Activated CD4-positive, CD25-positive, alpha-beta regulatory T cell treated with anti-CD3 and anti-CD28 coated beads, Interleukin-2, amount 50 U/mL, for 16 hours (primary cell): ENCODE results near the gene SLC5A3.

Experiments
- DNase-seq: peaks from one replicate; pipeline ENCODE4 v3.0.0-alpha.2; 2020; ENCODE audit warnings: low read depth, low spot score

The SLC5A3 gene

DNA sequence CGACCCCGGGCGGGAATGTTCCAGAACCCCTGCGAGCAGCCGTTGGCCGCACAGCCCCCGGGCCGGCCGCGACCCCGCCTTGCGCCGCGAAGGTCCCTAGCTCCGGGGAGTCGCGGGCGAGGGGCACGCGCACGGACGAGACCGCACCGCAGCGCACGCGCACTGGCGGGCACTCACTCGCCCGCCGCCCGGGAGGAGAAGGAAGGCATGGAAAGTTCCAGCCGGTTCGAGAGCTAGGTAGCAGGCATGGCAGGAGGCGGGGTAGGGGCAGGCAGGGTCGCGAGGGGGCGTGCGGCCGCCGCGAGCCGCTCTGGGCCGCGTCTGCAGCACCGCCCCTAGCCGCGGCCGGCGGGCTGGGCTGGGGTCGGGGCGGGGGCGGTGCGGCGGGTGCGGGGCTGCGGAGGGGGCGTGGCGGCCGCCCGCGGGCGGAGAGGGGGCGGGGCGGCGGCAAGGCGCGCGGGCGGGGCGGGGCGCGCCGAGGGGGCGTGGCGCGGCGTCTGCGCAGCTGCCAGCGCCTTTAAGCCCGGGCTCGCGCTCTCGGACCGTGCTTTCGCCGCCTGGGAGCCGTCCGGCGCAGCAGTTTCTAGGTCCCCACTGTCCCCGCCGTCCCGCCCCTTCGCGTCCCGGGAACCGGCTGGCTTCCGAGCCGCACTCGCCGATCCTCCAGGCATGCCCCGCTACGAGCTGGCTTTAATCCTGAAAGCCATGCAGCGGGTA, at the start of gene SLC5A3, which contains the start of gene MRPS6:
Gene SLC5A3 (plus strand): TSS at position 547 of the 717 bp plus-strand sequence. CDS start 21,621 bp downstream, outside the sequence.
Gene MRPS6 (plus strand): TSS at position 547 of the 717 bp plus-strand sequence. CDS start 123 bp downstream, at position 670.
- DNase-seq = peak; percentile 47

DNA sequence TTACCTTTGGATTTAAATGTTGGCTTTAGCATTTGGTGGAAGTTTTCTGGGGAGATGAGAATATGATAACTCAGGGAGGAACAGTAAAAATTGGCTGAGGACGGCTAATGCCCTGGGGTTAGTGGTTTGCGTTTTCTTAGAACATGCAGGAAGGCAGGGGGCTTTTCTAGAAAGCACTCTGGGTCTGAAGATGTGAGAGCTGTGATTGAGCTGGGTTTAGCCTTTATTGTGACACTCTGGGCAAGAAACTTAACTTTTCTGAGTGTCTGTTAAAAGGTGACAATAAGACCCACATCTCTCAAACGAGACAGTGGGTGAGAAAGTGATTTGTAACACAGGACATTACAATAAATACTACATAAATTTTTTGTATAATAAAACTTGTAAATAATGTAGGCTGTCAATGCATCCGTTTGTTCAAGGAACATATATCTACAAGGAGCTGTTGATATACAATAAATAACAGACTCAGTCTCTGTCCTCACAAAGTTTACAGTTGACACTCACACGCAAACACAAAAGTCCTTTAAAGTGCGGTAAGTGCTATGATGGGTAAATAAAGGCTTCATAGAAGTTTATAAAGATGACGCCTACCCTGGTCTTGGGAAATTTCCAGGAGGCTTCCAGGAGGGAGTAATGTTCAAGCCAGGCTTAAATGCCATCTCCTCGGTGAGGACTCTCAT, 49.5 kb upstream of the SLC5A3 start:
- no peak for DNase-seq

DNA sequence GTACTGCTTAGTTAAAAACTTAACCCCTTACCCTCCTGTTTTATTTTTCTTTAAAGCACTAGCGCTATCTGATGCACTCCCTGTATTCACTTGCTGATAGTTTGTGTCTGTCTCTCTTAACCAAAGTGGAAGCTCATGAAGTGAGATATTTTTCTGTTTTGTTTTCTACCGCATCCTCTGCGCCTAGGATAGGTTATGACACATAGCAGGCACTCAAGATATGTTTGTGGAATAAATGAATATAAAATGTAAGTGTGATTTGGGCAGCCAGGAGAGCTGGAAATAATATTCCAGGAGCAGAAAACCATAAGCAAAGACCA, 49.0 kb upstream of the SLC5A3 start:
- no peak for DNase-seq

DNA sequence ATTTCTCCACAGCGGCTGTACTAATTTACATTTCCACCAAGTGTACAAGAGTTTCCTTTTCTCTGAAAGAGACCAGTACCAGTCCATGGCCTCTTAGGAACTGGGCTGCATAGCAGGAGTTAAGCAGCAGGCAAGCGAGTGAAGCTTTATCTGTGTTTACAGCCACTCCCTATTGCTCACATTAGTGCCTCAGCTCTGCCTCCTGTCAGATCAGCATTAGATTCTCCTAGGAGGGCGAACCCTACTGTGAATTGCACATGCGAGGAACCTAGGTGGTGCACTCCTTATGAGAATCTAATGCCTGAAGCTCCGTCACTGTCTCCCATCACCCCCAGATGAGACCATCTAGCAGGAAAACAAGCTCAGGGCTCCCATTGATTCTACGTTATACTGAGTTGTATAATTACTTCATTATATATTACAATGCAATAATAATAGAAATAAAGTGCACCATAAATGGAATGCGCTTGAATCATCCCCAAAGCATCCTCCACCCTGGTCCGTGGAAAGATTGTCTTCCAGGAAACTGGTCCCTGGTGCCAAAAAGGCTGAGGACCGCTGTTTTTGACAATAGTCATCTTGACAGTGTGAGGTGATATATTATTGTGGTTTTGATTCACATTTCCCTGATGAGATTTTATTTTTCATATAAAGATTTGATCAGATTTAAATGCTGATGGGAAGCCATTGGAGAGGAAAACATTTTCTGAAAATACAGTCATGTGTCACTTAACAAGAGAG, 45.5 kb upstream of the SLC5A3 start:
- DNase-seq = no peak

DNA sequence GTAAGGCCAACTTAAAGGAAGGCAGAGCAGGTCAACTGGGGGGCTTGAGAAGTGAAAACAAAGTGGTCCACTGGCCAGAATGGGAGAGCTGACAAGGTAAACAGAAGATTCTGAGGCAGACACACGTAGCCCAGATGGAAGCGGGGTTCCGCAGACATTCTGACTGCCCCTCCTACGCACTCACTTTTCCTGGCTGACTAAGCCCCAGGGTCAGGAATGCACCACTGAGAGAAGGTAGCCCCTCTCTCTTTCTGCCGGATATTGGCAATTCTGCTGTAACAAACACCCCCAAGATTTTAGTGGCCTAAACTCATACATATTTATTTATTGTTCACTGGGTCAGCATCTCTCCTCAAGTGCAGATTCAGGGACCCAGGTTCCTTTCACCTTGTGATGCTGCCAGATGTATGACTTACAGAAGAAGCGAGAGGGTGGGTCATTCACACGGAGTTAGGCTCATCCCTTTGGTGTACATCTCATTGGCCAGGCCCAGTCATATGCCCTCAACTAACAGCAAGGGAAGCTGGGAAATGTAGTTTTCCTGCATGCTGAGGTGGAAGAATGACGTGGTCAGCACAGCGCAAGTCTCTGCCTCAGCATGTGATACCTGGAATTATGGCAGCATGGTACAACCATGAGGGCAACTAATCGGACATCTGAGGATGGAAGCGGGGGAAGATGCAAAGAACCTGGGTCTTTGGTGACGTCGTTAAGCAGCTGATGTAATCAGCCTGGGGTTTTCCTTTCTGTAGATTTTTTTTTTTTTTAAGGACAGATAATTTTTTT, 43.4 kb upstream of the SLC5A3 start:
- DNase-seq = peak; percentile 11

DNA sequence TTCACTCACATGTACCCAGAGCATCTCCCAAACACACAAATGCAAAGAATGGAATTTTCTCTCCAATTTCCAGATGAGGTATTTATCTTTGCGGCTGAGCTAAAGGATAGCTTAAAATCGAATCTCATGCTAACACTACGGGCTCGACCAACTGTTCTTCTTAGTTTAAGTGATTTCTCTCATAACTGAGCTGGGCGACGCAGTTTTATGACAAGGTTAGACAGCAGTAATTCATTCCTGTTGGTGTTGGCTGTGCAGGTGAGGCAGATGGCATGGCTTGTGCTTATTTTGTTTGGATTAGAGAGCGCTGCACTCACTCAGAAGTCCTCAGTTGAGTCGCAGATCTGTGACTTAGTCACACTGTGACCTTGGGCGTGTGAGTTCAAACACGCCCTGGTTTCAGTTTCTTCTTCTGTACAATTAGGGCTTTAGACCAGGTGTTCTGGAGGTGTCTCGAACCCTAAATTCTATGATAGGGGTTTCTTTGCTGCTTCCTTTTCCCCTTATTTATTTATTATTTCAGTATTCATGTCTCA, 41.5 kb upstream of the SLC5A3 start:
- DNase-seq = no peak

DNA sequence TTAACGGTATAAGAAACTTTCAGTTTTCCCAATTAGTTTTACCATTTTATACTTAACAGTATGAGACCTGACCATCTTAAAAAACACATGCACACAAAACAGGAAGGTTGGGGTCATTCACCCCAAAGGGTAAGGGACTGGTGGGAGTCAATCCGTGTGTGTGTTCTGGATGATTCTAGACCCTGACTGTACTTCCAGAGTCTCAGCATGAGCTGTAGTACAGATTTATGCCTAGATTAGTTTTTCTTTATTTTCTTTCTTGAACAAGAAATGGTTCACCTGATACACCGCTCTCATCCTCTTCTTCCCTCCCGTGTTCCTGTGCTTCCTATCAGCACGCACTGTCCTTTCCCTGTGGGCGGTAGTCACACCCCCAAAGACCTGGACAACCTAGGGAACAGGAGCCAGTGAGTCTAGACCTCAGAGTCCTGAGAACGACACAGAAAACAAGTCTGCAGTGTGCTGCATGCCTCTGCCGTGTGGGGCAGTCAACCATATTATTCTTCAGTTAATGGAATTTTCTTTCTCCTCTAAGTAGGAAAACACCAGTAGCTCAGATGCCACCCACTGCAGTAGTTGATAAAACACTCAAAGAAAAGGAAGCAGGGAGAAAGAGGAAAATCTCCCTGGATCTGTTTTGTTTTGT, 38.9 kb upstream of the SLC5A3 start:
- DNase-seq = no peak

DNA sequence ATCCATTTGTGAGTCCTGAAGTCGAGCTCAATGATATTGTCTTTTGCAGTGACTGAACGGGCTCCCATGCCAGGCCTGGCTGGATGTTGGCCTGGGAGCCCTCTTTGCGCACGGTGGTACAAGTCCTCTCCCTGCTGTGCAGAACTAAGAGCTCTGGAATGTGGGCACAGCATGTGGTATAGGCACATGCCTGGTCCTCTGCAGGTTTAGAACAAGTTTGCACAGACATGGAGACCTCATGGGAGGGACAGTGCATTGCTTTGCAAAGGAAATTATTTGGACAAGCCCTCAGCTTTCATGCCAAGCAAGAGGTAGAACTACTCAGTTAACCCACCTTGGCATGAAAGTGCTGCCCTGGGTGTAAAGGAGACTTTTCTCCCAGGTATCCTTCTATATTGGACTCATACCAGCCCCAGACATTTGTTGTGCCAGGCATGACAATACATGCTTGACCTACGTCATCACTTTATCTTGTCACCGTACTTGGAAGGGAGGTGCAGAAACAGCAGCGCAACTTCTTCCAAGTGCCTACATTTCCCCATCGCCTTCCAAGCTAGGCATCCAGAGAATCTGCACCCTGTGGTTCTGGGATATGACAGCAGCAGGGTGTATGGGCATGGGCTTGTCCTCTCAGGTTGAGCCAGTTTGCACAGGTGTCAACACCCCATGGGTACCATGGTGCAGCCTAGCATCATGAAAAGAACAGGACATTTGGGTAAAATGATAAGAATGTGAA, 37.6 kb upstream of the SLC5A3 start:
- no peak for DNase-seq

DNA sequence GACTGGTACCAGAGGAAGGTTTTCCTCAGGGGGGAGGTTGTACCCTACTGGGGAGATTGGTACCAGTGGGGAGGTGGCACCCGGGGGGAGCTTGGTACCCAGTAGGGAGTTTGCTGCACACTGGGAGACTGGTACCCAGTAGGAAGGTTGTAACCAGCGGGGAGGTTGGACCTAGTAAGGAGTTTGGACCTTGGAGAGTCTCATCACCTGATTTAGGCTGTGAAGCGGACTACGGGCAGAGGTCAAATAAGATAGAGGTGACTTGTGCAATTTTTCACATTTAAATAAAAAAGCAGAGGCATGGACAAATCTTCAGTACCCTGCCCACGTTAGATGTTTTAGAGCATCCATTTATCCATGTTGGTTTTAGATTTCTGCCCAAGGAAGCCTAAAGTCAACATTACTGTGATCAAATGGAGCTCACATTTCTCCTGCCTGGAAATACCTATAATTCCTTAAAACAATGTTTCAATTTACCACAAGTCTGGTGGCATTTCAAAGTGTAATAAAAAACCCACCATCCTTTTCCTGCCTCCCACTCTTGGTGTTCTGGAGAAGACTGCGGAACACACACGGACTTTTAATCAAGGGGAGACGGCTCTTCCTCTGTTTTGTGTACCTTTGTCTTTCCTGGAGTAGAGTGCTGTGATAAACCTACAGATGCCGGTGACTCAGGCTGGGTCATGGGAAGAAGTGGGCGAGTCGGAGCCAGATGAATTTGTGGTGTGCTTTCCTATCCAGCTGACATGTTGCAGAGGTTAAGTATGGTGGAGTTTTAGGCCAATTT, 36.2 kb upstream of the SLC5A3 start:
- no peak for DNase-seq

DNA sequence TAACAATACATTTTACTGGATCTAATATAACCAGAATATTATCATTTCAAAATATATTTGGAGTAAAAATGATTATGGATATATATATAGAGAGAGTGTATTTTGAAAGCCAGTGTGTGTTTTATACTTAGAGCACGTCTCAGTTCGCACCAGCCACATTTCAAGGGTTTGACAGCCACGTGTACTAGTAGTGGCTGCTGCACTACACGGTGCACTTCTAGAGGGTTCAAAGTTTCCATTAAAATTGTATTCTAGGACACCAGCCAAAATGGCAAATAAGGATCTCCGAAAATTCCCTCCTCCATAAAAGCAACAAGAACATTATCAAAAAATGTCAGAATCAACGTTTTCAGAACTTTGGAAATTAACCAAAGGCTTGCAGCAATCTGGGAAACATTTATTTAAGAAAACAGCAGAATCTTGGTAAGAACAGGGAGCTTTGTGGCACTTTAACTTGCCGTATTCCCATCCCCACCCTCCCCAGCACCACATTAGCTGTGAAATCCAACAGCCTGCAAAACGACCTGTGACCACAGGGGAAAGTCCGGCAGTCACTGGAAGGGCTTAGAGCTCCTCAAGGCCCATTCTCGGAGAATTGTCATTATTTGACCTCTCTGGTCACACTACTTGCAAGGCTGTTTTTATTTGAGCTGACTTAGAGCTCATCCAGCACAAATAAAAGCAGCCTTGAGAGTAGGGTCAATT, 33.5 kb upstream of the SLC5A3 start:
- no peak for DNase-seq

DNA sequence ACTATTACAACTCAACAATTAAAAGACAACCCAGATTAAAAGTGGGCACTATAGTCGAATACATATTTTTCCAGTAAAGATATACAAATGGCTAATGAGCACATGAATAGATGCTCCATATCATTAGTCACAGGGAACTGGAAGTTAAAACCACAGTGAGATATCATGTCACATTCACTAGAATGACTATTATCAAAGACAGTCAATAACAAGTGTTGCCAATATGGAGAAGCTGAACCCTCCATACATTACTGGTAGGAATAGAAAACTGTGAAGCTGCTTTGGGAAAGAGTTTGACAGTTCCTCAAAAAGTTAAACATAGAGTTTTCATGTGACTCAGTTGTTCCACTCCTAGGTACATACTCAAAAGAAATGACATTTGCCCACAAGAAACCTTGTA, 30.6 kb upstream of the SLC5A3 start:
- DNase-seq = no peak

DNA sequence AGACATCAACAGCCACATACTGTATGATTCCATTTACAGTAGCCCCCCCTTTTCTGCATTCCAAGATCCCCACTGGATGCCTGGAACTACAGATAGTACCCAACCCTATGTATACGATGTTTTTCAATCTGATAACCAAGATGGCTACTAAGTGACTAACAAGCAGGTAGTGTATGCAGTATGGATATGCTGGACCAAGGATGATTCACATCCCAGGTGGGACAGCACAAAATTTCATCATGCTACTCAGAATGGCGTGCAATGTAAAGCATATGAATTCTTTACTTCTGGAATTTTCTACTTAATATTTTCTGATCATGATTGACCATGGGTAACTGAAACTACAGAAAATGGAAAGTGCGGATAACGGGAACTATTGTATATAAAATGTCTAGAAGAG, 30.0 kb upstream of the SLC5A3 start:
- DNase-seq = no peak

DNA sequence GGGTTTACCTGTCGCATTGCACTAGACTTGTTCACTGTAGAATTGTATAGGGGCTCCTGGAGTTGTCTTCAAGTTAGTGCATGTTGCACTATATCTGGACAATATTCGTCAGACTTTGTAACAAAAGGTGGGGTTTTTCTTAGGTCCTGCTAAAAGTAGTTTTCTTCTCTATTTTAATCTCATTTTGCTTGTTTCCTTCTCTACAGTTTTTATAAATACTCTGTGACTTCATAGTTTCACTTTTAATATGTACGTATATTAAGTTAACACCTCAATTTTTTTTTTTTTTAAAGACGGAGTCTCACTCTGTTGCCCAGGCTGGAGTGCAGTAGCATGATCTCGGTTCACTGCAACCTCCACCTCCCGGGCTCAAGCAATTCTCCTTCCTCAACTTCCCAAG, 26.5 kb upstream of the SLC5A3 start:
- no peak for DNase-seq

DNA sequence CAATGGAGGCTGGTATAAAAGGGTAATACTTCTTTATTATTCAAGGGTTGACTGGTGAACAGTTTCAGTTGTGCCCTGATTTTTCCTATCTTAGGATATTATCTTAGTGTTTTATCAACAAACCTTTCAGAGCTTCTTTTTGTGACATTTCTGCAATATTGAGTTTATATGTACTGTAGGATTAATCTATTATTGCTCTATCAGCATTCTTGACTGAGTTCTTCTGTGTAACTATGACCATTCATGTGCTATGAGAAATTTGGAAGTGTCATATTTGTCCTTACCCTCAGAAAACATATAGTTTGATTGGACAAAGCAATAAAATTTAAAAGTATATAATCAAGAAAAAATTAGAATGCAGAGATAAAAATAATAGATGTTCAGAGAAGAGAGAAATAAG, 25.5 kb upstream of the SLC5A3 start:
- DNase-seq = no peak

DNA sequence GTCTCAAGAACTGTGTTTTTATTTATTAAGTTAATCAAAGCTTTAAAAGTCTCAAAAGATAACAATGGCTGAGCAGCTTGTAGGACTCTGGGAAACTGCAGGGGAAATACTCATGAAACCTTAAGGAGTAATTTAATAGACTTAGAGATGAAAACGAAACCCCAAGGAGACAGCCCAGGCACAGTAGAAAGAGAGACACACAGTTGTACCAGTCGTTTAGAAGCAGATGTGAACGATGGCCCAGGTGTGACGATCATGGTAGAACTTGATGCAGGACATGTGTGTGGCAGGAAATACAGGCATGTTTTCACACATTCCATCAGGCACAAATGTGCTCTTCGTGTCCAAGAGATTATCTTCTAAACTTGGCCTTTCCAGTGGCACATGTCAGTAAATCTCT, 21.2 kb upstream of the SLC5A3 start:
- DNase-seq = no peak

DNA sequence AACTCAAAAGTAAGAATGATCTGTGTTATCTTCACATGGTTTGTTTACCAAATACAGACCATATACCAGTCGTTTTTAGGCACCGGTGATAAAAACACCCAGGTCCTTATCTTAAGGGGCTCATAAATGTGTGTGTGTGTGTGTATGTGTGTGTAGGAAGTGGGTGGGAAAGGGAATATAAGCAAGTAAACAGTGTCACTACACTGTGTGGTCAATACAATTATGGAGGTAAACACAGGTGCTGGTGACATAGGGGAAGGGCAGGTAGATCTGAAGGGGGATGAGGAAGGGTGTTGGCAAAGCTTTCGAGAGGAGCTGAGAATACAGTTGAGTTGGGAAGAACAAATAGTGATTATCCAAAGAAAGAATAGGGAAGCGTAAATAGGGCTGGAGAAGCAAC, 19.1 kb upstream of the SLC5A3 start:
- no peak for DNase-seq

DNA sequence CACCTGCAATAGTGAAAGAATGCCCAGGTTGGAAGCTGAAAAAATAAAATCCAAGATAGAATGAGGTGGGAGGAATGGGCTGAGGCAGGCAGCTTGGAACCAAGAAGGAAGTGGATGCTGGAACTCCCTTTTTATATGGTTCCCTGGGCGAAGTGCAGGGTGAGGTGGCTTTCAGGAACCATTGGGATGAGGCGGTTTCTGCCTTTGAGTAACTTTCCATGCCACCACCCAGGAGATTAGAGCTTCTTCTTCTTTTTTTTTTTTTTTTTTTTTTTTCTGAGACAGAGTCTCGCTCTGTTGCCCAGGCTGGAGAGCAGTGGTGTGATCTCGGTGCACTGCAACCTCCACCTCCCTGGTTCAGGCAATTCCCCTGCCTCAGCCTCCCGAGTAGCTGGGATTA, 17.8 kb upstream of the SLC5A3 start:
- DNase-seq = no peak

DNA sequence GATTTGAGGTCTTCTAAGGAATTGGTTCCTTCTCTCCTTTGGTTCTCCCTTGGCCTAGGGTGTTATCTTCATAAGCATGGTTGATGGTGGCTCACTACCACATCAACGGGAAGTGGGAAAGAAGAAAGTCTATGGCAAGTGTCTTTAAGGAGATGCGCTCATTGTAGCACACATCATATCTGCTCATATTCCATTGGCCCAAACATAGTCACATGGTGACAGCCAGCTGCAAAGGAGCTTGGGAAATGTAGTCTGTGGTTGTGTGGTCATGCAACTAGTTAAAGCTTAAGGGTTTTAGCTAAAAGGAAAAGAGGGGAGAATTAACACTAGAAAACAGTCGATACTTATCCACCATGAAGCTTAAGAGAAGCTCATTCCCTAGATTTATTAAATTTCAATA, 11.4 kb upstream of the SLC5A3 start:
- no peak for DNase-seq

DNA sequence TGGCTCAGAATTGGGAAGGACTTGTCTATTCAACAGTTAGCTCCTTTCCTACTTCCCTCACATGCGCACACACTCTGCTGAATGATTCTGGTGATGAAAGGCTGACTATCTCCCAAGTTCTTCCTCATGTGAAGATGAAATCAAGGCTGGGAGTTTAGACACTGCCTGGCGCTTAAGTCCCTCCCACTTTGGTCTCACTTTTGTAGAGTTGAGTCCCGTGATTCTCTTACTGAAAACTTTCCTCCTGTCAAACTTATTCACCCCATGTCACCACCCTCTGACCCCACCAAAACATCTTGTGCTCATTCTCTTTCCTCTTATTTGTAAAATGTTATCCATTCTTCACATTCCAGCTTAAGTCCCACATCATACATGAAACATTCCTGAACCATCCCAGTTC, 8.4 kb upstream of the SLC5A3 start:
- DNase-seq = no peak
